Skin of body (tissue), 2 donors: ENCODE measurements around the gene NPIPA2. TPM values are rescaled to one million over a fixed set of nuclear protein-coding genes. Genes with fewer than 3 reads are reported as not detected.
"Not testable (repeated sequence)": the region's sequence is repeated elsewhere in the genome, so short reads cannot be mapped to it uniquely, and the experiment has no call there.

ENCODE experiments used
- DNase-seq: peaks from one replicate; lab custom pipeline; 2025; lab: John Stamatoyannopoulos, UW
- total RNA-seq: library from RNA; depleted of rRNA; stranded (reverse); fragments of >200 nt; gene quantifications from one replicate; pipeline ENCODE4 v1.2.3, GENCODE V29; 2014

The NPIPA2 gene
- total RNA-seq, result not detected

GRCh38 chr16:14742273-14743128 lies at the start of gene NPIPA2:
Gene NPIPA2 (plus strand): TSS chr16:14742533. CDS start chr16:14748066, 5,533 bp downstream.
- not testable (repeated sequence) for DNase-seq

- not testable (repeated sequence) for DNase-seq
These were observed 48.2 kb upstream of the NPIPA2 start, which contains the start of gene PLA2G10 for GRCh38 chr16:14694129-14694528. Gene PLA2G10 (minus strand): TSS chr16:14694308. CDS start chr16:14694229, 79 bp downstream.

GRCh38 chr16:14701859-14702258 lies 40.5 kb upstream of the NPIPA2 start:
- DNase-seq, result not testable (repeated sequence)

GRCh38 chr16:14702672-14703071 lies 39.7 kb upstream of the NPIPA2 start:
- DNase-seq, result not testable (repeated sequence)

GRCh38 chr16:14703156-14704011 lies 38.9 kb upstream of the NPIPA2 start, which contains the start of gene NPIPA3:
Gene NPIPA3 (plus strand): TSS chr16:14703411. CDS start chr16:14708944, 5,533 bp downstream.
- DNase-seq, result not testable (repeated sequence)

GRCh38 chr16:14733233-14733632 lies 9.1 kb upstream of the NPIPA2 start:
- DNase-seq, result not testable (repeated sequence)

- not testable (repeated sequence) for DNase-seq
These were observed 1.4 kb upstream of the NPIPA2 start for GRCh38 chr16:14740832-14741385.

- DNase-seq, result not testable (repeated sequence)
These were observed 539 bp upstream of the NPIPA2 start for GRCh38 chr16:14741794-14742193.

GRCh38 chr16:14773654-14774053 lies 31.3 kb downstream of the NPIPA2 start:
- not testable (repeated sequence) for DNase-seq

- DNase-seq, result not testable (repeated sequence)
These were observed 33.3 kb downstream of the NPIPA2 start for GRCh38 chr16:14775624-14776023.

- DNase-seq, result not testable (repeated sequence)
These were observed 34.4 kb downstream of the NPIPA2 start for GRCh38 chr16:14776763-14777162.

GRCh38 chr16:14779368-14779877 lies 37.1 kb downstream of the NPIPA2 start:
- DNase-seq, result not testable (repeated sequence)

- not testable (repeated sequence) for DNase-seq
These were observed 43.8 kb downstream of the NPIPA2 start for GRCh38 chr16:14786180-14786579.

GRCh38 chr16:14789577-14789976 lies 47.2 kb downstream of the NPIPA2 start:
- DNase-seq, result not testable (repeated sequence)

GRCh38 chr16:14790320-14790956 lies 48.1 kb downstream of the NPIPA2 start:
- DNase-seq, result not testable (repeated sequence)

GRCh38 chr16:14792914-14793313 lies 50.6 kb downstream of the NPIPA2 start:
- DNase-seq, result not testable (repeated sequence)

GRCh38 chr16:14797558-14797957 lies 55.2 kb downstream of the NPIPA2 start:
- DNase-seq, result not testable (repeated sequence)

- DNase-seq, result not testable (repeated sequence)
These were observed 61.2 kb downstream of the NPIPA2 start for GRCh38 chr16:14803577-14803976.

- DNase-seq, result not testable (repeated sequence)
These were observed 64.9 kb downstream of the NPIPA2 start for GRCh38 chr16:14807184-14807678.

GRCh38 chr16:14813890-14814289 lies 71.6 kb downstream of the NPIPA2 start:
- not testable (repeated sequence) for DNase-seq
